CD4-positive, alpha-beta T cell treated with Interleukin-17A for 1 hour (primary cell): ENCODE measurements around the gene SEPTIN12.
"Not testable (repeated sequence)": the region's sequence is repeated elsewhere in the genome, so short reads cannot be mapped to it uniquely, and the experiment has no call there.

ENCODE experiments used
- DNase-seq: peaks from one replicate; pipeline ENCODE4 v3.0.0-alpha.2; 2020

Gene SEPTIN12

DNA sequence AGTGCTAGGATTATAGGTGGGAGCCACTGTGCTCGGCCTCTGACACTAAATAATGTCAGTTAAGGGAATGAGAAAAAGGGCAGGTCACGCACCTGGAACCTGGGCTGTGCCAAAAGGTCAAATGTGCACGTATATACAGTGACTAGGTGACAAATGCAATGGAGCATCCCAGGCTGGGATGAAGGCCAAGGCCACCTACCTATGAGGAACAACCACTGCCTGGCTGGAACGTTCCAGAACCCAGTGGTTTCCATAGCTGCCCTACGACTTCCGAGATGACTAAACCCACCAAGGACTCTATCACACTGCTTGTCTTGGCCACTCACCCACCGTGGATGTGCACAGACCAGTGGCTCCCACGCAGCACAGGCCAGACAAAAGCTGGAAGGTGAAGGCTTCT is 37.2 kb downstream of the SEPTIN12 start:
- no peak for DNase-seq

DNA sequence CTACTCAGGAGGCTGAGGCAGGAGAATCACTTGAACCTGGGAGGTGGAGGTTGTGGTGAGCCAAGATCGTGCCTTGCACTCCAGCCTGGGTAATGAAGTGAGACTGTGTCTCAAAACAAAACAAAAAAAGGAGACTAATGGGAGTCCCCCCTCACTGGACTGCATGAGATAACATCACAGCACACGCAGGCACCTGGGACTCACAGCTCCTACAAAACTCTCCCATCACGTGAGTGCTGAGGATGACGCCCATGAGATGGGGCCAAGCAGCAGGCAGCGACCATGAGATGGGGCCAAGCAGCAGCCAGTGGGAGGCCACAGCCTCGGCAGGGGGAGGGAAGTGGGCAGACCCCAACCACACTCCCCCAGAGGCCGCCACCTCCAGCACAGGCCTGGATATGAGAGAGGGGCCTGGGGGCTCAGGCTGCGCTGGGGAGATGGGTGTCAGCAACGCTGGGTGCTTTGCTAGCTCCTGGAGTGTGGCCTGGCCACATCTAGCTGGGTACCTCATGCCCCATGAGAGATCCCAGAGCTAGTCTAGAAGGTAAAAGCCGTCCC is 38.4 kb downstream of the SEPTIN12 start:
- no peak for DNase-seq

DNA sequence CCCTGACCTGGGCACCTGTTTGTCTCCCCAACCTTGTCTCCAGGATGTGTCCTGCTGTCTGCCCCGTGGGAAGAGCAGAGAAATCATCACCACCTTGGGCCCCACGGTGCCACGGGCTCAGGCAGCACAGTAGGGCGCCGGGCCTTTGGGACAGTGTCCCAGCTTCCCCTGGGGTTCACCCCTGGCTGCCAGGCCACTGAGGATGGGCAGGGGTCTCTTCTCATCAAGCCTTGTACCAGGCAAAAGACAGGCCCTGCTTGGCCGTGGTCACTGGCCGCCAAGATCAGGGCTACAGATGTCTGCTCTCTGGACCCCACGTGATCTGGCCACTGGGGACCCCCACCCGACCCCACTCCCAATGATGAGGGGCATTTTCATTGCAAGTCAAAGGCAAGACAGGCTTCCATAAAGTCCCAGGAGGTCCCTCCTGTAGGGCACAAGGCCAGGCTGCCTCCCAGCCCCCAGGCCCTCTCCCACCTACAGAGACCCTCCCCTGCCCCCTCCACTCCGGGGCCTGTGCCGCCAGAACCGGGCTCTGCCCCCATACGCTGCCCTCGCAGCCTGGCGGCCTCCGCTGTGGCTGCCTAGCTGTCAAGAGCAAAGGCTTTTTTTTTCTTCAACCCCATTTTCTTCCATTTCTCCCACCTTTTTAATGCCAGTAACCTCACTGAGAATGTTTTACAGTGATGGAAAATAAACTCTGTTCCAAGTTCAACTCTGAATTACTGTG is 39.3 kb downstream of the SEPTIN12 start:
- no peak for DNase-seq

DNA sequence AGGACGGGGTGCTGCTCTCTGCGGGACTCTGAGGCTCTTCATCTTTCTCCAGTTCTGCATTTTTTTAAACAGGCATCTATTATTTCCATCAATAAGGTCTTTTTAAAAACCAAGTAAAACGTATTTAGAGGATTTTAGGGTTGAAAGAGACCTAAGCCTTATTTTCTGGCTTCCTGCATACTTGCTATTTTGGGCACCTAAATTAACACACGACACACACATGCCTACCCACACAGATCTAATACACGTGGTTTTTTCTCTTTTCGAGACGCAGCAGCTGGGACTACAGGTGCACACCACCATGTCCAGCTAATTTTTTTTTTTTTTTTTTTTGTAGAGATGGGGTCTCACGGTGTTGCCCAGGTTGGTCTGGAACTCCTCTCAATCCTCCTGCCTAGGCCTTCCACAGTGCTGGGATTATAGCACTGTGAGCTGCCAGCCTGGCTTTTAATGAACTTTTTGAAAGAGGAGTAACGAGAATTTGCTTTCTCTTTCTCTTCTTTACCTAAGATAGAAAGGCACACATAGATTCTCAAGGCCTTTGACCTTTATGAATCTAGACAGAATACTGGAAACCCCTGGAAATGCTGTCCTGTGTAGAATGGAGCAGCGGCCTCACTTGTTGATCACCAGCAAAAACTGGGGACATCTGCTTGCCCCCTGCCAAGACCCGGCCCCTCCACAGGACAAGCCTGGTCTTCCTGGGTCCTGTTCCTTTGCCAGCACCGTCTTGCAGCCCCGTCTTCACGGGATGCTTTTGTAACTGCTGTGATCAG is 40.1 kb downstream of the SEPTIN12 start:
- DNase-seq, result no peak

DNA sequence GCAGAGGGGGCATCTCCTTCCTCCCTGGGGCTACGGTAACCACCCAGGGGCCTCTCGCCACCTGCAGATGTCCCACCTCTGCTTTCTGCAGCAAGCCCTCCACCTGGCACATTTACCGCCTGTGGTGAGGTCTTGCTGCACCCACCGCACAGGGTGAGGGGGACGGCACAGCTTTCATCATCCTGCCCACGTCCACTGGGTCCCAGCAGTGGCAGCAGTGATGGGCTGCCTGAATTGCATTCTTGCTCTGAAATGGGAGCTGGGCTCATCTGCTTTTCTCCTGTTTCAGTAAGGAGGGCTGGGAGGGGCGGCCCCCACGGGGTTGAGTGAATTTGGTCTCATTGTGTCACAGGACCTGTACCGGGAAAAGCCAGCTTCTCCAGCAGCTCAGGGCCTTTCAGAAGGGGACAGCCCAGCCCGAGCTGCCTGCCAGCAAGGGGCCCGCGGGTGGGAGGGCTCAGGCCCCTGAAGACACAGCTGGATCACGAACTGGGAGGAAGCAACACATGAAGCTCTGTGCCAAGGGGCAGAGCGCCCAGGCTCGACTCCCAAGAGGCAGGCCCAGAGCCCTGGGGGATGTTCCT is 41.1 kb downstream of the SEPTIN12 start:
- DNase-seq, result no peak

DNA sequence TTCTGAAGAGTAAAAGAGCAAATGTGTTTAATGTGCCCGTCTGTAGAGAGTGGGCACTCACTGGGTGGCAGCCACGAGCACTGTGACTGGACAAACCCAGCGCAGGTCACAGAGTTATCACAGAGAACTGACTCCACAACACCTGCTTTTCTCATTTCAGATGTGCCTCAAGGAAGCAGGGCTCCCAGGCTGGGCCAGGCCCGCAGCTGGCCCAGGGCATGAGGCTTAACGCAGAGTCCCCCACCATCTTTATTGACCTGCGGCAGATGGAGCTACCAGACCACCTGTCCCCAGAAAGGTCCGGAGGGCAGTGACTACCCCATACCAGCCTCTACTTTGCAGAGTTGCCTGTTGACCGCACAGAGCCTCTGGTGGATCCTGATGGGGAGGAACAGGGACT is 41.9 kb downstream of the SEPTIN12 start:
- no peak for DNase-seq

DNA sequence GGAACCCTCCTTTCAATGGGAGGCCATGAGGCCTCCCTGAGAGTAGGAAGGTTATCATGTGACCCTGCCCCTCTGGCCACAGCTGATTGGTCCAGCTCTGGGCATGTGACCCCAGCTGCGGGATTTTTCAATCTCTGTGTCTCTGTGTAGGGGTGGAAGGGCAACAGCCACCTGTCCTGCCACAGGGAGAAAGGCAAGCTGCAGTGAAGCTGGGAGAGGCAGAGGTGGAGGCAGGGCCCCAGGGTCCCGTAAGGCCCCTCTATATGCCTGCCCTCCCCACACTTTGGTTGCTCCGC is 42.9 kb downstream of the SEPTIN12 start:
- DNase-seq, result no peak

DNA sequence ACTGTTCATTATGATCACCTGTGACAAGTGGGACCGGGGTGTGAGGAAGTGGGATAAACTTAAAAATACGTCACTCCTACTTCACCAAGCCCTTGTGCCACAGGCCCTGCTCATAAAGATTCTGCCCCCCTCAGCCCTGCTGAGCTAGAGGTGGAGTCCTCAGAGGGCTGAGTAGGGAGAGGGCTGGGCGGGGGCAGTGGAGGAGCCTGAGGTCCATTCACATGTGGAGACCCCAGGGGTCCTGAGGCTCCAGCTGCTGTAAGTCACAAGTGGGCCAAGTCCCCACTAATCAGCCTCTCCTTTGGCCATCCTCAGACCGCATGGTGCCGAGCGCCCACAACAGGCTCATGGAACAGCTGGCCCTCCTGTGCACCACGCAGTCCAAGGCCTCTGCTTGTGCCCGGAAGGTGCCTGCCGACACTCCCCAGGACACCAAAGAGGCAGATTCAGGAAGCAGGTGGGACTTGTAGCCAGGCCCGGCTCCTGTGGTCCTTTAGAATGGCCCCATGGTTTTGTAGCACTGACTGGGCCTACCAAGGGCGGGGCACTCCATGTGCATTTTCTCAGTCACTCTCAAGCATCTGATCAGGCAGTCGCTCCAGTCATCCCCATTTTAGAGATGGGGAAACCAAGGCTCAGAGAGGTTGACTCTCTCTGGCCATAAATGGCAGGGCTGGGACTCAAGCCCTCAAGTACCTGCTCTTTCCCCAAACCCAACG is 43.4 kb downstream of the SEPTIN12 start:
- no peak for DNase-seq

DNA sequence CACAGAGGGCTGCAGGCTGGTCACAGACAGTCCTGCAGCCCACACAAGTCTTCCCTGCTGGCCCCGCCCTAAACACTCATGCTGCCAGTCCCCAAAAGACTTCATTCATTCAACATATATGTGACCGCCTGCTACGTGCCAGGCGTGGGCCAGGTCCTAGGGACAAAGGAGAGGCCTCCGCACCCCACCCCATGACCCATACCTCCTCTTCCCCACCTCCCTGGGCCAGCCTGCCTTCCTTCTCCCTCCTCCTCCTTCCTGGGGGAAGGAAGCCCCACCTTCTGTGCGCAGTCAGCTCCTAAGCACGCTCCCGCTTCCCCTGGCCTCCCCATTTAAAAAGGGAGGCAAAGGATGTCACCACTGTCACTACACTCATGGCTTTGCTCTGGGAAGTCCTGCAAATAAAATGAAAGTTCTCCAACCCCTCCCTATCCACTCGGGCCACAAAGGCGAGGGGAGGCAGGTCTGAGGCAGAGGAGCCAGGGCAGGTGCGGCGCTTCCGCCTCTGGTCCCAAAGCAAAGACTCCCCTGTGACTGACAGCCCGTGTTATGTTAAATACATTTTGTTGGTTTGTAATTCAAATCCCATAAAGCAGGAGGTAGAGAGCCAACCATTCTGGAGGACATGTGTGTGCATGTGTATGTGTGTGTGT is 44.8 kb downstream of the SEPTIN12 start:
- no peak for DNase-seq

DNA sequence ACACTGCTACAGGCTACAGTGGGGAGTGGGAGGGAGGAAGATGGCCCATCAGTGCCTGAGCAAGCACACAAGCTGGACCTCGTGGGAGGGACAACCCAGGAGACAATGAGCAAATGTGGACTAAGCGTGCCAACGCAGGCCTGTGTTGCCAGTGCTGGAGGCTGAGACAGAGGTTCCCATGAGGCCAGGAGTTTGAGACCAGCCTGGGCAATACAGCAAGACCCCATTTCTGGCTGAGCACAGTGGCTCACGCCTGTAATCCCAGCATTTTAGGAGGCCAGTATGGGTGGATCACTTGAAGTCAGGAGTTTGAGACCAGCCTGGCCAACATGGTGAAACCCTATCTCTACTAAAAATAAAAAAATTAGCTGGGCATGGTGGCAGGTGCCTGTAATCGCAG is 49.8 kb downstream of the SEPTIN12 start:
- DNase-seq, result not testable (repeated sequence)

DNA sequence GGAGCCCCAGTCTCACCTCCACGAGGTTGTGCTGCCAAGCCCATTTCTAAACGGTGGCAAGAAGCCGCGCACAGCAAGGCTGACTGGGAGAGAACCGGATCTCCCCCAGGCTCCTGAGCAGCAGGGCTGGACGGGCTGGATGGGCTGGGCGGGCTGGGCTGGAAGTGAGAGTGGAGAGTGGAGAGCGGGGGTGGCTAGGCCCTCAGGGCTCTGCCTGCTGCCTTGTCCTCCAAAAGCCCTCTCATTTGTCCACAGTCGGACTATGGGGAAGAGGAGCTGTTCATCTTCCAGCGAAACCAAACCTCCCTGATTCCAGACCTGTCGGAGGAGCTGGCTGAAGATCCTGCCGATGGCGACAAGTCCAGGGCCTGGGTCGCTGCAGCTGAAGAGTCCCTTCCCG is 50.6 kb downstream of the SEPTIN12 start:
- no peak for DNase-seq

DNA sequence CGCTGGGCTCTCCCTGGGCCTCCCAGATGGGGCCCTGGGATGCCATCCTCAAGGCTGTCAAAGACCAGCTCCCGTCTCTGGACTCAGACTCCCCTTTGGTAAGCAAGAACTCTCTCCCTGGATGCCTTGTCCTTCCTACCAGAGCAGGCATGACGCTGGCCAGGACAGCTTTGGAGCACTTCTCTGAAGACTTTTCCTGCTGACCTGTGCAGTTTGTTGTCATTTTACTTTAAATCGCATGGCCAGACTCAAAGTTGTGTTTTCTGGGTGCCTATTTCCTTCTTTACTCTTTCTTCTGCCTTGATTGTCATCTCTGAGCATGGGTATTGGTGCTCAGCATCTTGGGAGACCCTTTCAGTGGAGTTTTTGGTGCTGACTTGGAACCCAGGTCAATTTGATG is 51.6 kb downstream of the SEPTIN12 start:
- DNase-seq, result no peak

DNA sequence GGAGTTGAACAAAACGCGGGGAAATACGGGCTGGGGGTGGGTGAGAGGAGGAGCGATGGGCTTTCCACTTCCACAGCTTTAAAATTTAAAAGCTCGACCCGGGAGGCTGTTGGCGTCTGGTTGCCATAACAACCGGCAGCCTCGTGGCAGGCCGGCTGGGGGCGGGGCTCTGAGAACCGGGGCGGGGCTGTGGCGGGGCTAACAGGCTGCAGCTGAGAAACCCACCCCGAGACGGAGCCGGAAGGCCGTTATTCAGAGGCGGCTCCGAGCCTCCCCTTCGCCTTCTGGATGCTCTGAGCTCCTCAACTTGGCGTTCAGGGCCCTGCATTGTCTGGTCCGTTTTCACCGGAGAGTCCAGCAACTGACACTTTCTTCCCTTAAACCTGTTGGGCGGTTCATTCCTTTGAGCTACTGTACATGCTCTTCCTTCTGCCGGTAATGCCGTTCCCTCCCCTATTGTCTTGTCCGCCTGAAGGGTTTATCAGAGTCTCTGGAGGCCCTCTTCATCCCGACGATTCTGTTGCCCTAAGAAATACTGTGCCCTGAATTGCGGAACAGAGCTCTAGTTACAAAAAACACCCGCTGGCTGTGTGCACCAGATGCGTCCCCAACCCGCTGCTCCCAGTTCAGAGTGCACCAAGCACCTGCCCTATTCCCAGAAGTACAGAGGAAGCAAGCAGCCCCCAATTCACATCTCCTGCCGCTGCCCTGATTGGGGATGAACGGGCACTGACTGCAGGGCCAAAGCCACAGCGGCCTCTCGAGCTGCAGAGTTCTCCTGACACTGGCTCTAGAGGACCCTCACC is 53.2 kb downstream of the SEPTIN12 start:
- DNase-seq, result peak; percentile 94

DNA sequence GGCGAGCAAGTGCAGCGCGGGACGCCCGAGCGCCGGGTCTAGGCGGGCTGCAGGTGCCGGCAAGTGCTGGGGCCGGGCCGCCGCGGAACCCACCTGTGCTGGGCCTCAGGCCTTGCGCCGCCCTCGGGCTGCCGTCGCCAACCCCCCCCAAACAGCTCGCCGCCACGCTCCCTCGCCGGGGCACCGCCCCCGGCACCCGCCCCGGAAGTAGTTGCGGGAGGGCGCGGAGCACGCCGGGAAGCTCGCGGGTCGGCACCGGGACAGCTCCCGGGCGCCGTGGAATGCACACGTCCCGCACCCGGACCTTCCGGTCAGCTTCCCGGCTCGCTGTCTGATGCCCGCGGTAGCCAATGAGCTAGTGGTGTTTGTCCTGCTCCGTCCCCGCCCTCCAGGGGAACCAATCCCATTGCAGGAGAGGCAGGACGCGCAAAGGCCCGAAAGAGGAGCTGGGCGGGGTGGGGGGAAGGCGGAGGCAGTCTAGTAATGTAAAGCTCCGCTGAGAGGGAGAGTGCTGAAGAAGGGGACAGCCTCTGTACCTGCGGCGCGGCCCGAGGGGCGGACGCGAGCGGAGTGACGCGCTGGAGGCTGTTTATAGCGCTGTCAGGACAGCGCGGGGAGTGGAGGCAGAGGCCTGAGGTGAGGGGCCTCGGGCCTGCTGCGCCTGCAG is 53.9 kb downstream of the SEPTIN12 start, which contains the start of the genes ANKS3 and DNAAF8:
Gene ANKS3 (minus strand): TSS at position 209 of the 667 bp plus-strand sequence. CDS start 4,122 bp downstream, outside the sequence.
Gene DNAAF8 (plus strand): TSS at position 475 of the 667 bp plus-strand sequence. CDS start 1,978 bp downstream, outside the sequence.
- peak; percentile 79 for DNase-seq

DNA sequence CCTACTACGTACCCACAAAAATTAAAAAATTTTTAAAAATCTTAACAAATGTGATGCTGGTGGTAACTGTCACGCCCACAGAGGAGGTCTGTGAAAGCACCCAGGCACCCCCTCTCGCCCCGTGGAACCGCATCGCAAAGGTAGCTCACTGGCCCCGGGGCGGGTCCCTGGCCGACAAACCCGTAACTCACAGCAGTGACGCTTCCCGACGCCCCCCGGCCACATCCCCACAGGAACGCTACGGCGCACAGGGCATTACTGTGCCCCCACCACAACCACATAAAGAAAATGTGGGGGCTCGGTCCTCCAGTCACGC is 54.4 kb downstream of the SEPTIN12 start:
- DNase-seq, result no peak

DNA sequence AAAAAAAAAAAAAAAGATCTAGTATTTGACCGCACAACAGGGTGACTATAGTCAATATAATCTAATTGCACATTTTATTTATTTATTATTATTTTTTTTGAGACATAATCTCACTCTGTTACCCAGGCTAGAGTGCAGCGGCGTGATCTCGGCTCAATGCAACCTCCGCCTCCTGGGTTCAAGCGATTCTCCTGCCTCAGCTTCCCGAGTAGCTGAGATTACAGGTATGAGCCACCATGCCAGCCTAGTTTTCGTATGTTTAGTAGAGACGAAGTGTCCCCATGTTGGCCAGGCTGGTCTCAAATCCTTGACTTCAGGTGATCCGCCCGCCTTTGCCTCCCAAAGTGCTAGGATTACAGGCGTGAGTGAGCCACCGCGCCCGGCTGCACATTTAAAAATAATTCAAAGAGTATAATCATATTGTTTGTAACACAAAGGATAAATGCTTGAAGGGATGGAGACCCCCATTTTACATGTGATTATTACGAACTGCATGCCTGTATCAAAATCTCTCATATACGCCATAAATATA is 54.9 kb downstream of the SEPTIN12 start:
- DNase-seq, result no peak

DNA sequence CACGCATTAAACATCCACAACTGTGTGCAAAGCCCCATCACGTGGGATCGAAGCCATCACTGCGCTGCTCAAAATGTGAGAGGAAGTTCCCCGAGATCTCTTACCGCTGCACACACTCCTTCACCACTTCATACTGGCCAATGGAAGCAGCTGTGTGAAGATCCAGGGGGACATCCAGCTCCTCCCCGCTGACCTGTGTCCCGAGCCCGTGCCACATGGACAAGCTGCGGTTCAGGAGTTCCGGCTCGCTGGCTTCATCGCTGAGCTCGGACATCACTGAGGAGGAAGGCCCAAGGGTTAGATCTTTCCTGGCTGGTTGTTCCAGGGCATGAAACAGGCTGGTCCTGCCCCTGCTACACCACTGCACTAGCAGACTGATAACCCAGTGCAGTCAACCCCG is 58.3 kb downstream of the SEPTIN12 start:
- DNase-seq, result no peak

DNA sequence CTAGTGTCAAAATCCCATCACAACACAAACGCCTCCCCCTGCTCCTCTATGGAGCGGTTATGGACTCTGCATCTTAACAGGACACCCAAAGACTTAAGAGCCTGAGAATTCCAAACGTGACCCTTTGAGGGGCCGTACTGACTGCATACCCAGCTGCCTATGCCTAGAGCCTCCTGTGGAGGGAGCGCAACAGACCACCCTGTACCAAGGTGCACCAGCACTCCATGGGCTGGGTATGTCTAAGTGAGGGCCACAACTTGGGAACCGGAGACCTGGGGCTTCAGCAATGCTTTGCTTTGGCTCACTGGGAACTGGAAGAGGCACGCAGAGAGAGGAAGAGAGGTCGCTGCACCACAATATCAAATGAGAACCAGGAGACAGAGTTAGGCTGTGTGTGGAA is 59.5 kb downstream of the SEPTIN12 start:
- DNase-seq, result no peak
